Ishikawa (cell line): ENCODE data around the gene DENND4A.

Experiments
- CEBPB ChIP-seq: IDR thresholded peaks from 2 replicates; pipeline ENCODE4 v1.6.1; 2012
- CREB1 ChIP-seq: IDR thresholded peaks from 2 replicates; pipeline ENCODE4 v1.6.1; 2012; ENCODE audit warnings: low read depth
- EGR1 ChIP-seq: IDR thresholded peaks from 2 replicates; pipeline ENCODE4 v1.6.1; 2012
- EP300 ChIP-seq: IDR thresholded peaks from 2 replicates; pipeline ENCODE4 v1.6.1; 2012; ENCODE audit warnings: borderline replicate concordance
- TAF1 ChIP-seq: IDR thresholded peaks from 2 replicates; pipeline ENCODE4 v1.6.1; 2012; ENCODE audit warnings: low read depth, mild to moderate bottlenecking
- TCF12 ChIP-seq: IDR thresholded peaks from 2 replicates; pipeline ENCODE4 v1.6.1; 2012; ENCODE audit warnings: low read depth
- TEAD4 ChIP-seq: IDR thresholded peaks from 2 replicates; pipeline ENCODE4 v1.6.1; 2012
- YY1 ChIP-seq: IDR thresholded peaks from 2 replicates; pipeline ENCODE4 v1.6.1; 2012; ENCODE audit warnings: low read depth
- ZBTB7A ChIP-seq: IDR thresholded peaks from 2 replicates; pipeline ENCODE4 v1.6.1; 2012; ENCODE audit warnings: low read depth
- TF ChIP-seq, protein P1 (sequence below): IDR thresholded peaks from 2 replicates; pipeline ENCODE4 v1.6.1; 2012

GRCh38 chr15:65787260-65787659 is 4.8 kb downstream of the DENND4A start:
- TF ChIP-seq TAF1 (no peak), YY1 (no peak), EGR1 (no peak), ZBTB7A (no peak), CREB1 (no peak), TCF12 (no peak), TEAD4 (no peak), EP300 (no peak), CEBPB (no peak)
- TF ChIP-seq, protein P1, sequence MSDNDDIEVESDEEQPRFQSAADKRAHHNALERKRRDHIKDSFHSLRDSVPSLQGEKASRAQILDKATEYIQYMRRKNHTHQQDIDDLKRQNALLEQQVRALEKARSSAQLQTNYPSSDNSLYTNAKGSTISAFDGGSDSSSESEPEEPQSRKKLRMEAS: no peak
